Measurements from ENCODE around the gene EXOC6B. TPM values are rescaled to one million over a fixed set of nuclear protein-coding genes. Genes with fewer than 3 reads are reported as not detected.

The EXOC6B gene
- total and polyA plus RNA-seq, 10 of the 15 experiments (the other 5 are each of a cell fraction or from before 2014, with no cell fraction given): 0.23 to 2.2 (median 1.2) TPM

- intact Hi-C loops (cut with micrococcal nuclease; ENCODE audit: unreplicated experiment) (no loop called here), in situ Hi-C loops (cut with MboI) (loop anchor here (25.0 kb wide), 1 partner anchor 857 kb away; no protein-coding TSS in a partner anchor)
- no peaks in the 10 kb centered on the region for H3K36me3 ChIP-seq (ENCODE audit: control insufficient read depth in 2 of 2, insufficient read depth in 2 of 2, low read length in 1 of 2)
- no peak overlapping the region for H3K4me3 ChIP-seq
- no peak overlapping the region for H3K4me2 ChIP-seq (ENCODE audit: control insufficient read depth, insufficient read depth)
- 20% methylated on average over 52 of the region's 63 CpGs for WGBS (ENCODE audit: insufficient coverage, insufficient replicate concordance, low lambda C conversion rate, missing lambda C conversion rate)
- ATAC-seq: no peak
- peaks cover 9 to 19% of the 10 kb centered on the region in 2 experiments; a peak in 3 of 4 replicates for H3K27me3 ChIP-seq (replicated peaks in 1 of 2; ENCODE audit: control insufficient read depth in 2 of 2, insufficient read depth in 2 of 2, low read length in 1 of 2)
- RAD21 ChIA-PET (ENCODE audit: unreplicated experiment): no interaction called here
- no peak for TF ChIP-seq PKNOX1 (IDR thresholded peaks at IDR 0.05)
- peak; percentile 62 for TF ChIP-seq SUZ12 (IDR thresholded peaks at IDR 0.05; ENCODE audit: unreplicated experiment)
- no peak overlapping the region for H3K9ac ChIP-seq (ENCODE audit: control insufficient read depth, insufficient read depth, low read length)
- CTCF ChIA-PET: no interaction called here
- no peak overlapping the region for H2AFZ ChIP-seq (ENCODE audit: control insufficient read depth, low read depth, low read length)
- no peak for FAIRE-seq
- H3K9me3 ChIP-seq (replicated peaks; ENCODE audit: control insufficient read depth, insufficient read depth, low read length): no peaks in the 10 kb centered on the region; the same call in 2 of the 3 replicates
- no TSS peak for BruUV-seq (replicated peaks)
- SMC1A ChIA-PET (ENCODE audit: uncharacterized antibody, unreplicated experiment): no interaction called here
- H3K4me1 ChIP-seq (ENCODE audit: control insufficient read depth, insufficient read depth, low read length): no peaks in the 10 kb centered on the region
- POLR2A ChIA-PET: no interaction called here
- no peak for DNase-seq (ENCODE audit: low read depth, low spot score)
- H3K27ac ChIP-seq (ENCODE audit: control insufficient read depth, insufficient read depth): no peak overlapping the region
- no peaks in the 10 kb centered on the region for H3K79me2 ChIP-seq (ENCODE audit: control insufficient read depth, insufficient read depth, low read length)
- no peaks in the 10 kb centered on the region for H4K20me1 ChIP-seq (ENCODE audit: control insufficient read depth, insufficient read depth)
Measured at GRCh38 chr2:72144632-72145288, 681.1 kb downstream of the EXOC6B start.

DNA sequence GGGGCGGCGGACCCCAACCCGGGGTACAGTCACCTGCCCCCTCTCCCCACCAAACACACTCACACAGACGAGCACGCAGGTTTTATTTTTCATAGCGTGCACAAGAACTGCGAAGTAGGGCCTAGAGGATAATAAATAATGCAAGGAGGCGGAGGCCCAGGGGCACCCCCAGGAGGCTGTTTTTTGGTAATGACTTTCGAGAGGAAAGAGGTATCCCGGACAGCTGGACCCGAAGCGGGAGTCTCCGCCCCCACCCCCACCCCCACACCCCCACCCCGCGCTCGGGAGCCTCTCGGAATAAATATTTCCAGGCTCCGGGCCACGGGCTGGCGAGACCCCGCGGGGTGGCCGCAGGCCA is 681.6 kb downstream of the EXOC6B start:
- in situ Hi-C loops (cut with MboI): loop anchor here (25.0 kb wide), 1 partner anchor 857 kb away; no protein-coding TSS in a partner anchor
- H3K4me3 ChIP-seq: no peak overlapping the region

More for the DNA sequence above, 681.6 kb downstream of the EXOC6B start:
- ChIA-PET CTCF (no interaction called here), RAD21 (ENCODE audit: unreplicated experiment) (no interaction called here), SMC1A (ENCODE audit: uncharacterized antibody, unreplicated experiment) (no interaction called here), POLR2A (no interaction called here)
- TF ChIP-seq PML (IDR thresholded peaks at IDR 0.05; ENCODE audit: low read length): no peak
- Histone ChIP-seq H2AFZ (ENCODE audit: control insufficient read depth, low read depth, low read length) (no peak overlapping the region), H3K4me2 (ENCODE audit: control insufficient read depth, insufficient read depth) (no peak overlapping the region), H3K36me3 (ENCODE audit: control insufficient read depth in 2 of 2, insufficient read depth in 2 of 2, low read length in 1 of 2) (no peaks in the 10 kb centered on the region), H3K27ac (ENCODE audit: control insufficient read depth, insufficient read depth) (no peak overlapping the region), H4K20me1 (ENCODE audit: control insufficient read depth, insufficient read depth) (no peaks in the 10 kb centered on the region), H3K9me3 (replicated peaks; ENCODE audit: control insufficient read depth, insufficient read depth, low read length) (no peaks in the 10 kb centered on the region; the same call in 2 of the 3 replicates), H3K9ac (ENCODE audit: control insufficient read depth, insufficient read depth, low read length) (no peak overlapping the region), H3K4me1 (ENCODE audit: control insufficient read depth, insufficient read depth, low read length) (no peaks in the 10 kb centered on the region), H3K79me2 (ENCODE audit: control insufficient read depth, insufficient read depth, low read length) (no peaks in the 10 kb centered on the region), H3K27me3 (replicated peaks in 1 of 2; ENCODE audit: control insufficient read depth in 2 of 2, insufficient read depth in 2 of 2, low read length in 1 of 2) (peaks cover 6 to 16% of the 10 kb centered on the region in 2 experiments; a peak in 3 of 4 replicates)
- DNase-seq (ENCODE audit: low read depth, low spot score): no peak
- 35% methylated on average over 8 of the region's 23 CpGs for WGBS (ENCODE audit: insufficient coverage, insufficient replicate concordance, low lambda C conversion rate, missing lambda C conversion rate)
- BruUV-seq (replicated peaks): no TSS peak
- no peak for FAIRE-seq
- ATAC-seq: no peak
- intact Hi-C loops (cut with micrococcal nuclease; ENCODE audit: unreplicated experiment): no loop called here

All from GM12878 (cell line).